ENCODE measurements around the gene HOXA11.

HOXA11 gene

GRCh38 chr7:27185013-27185853 is at the start of gene HOXA11:
Gene HOXA11, minus strand, starts transcription at chr7:27185232. Its CDS starts 88 bp downstream, at chr7:27185144.
- no peak for TF ChIP-seq POLR2A (IDR thresholded peaks at IDR 0.05; ENCODE audit: low read depth, low read length)
- DNase-seq (ENCODE audit: insufficient read length, low spot score) (no peak), FAIRE-seq (no peak)

- DNase-seq (ENCODE audit: insufficient read length, low spot score), result no peak
- no peak for TF ChIP-seq POLR2A (IDR thresholded peaks at IDR 0.05; ENCODE audit: low read depth, low read length)
- no peak for FAIRE-seq
Observed at GRCh38 chr7:27229448-27229847, 44.4 kb upstream of the HOXA11 start.

GRCh38 chr7:27224983-27225934 is 40.2 kb upstream of the HOXA11 start:
- DNase-seq (ENCODE audit: insufficient read length, low spot score) (no peak), FAIRE-seq (no peak)
- no peak for TF ChIP-seq POLR2A (IDR thresholded peaks at IDR 0.05; ENCODE audit: low read depth, low read length)

GRCh38 chr7:27223941-27224575 is 39.0 kb upstream of the HOXA11 start:
- FAIRE-seq, result no peak
- no peak for TF ChIP-seq POLR2A (IDR thresholded peaks at IDR 0.05; ENCODE audit: low read depth, low read length)
- no peak for DNase-seq (ENCODE audit: insufficient read length, low spot score)

- FAIRE-seq, result peak; percentile 36
- TF ChIP-seq POLR2A (IDR thresholded peaks at IDR 0.05; ENCODE audit: low read depth, low read length), result no peak
- peak; percentile 67 for DNase-seq (ENCODE audit: insufficient read length, low spot score)
Observed at GRCh38 chr7:27221201-27221797, 36.3 kb upstream of the HOXA11 start.

- FAIRE-seq (no peak), DNase-seq (ENCODE audit: insufficient read length, low spot score) (no peak)
- TF ChIP-seq POLR2A (IDR thresholded peaks at IDR 0.05; ENCODE audit: low read depth, low read length), result no peak
Observed at GRCh38 chr7:27220440-27220955, 35.5 kb upstream of the HOXA11 start.

- FAIRE-seq (no peak), DNase-seq (ENCODE audit: insufficient read length, low spot score) (no peak)
- TF ChIP-seq POLR2A (IDR thresholded peaks at IDR 0.05; ENCODE audit: low read depth, low read length), result no peak
Observed at GRCh38 chr7:27219821-27220220, 34.8 kb upstream of the HOXA11 start.

- no peak for TF ChIP-seq POLR2A (IDR thresholded peaks at IDR 0.05; ENCODE audit: low read depth, low read length)
- FAIRE-seq, result no peak
- no peak for DNase-seq (ENCODE audit: insufficient read length, low spot score)
Observed at GRCh38 chr7:27217951-27218350, 32.9 kb upstream of the HOXA11 start.

- TF ChIP-seq POLR2A (IDR thresholded peaks at IDR 0.05; ENCODE audit: low read depth, low read length), result no peak
- DNase-seq (ENCODE audit: insufficient read length, low spot score), result no peak
- FAIRE-seq, result no peak
Observed at GRCh38 chr7:27215356-27215755, 30.3 kb upstream of the HOXA11 start.

- FAIRE-seq, result no peak
Observed at GRCh38 chr7:27214239-27214950, 29.4 kb upstream of the HOXA11 start.

GRCh38 chr7:27213433-27214238 is 28.6 kb upstream of the HOXA11 start:
- FAIRE-seq, result no peak
- DNase-seq (ENCODE audit: insufficient read length, low spot score), result no peak
- TF ChIP-seq POLR2A (IDR thresholded peaks at IDR 0.05; ENCODE audit: low read depth, low read length), result no peak

More at GRCh38 chr7:27214239-27214950, 29.4 kb upstream of the HOXA11 start:
- DNase-seq (ENCODE audit: insufficient read length, low spot score), result no peak
- no peak for TF ChIP-seq POLR2A (IDR thresholded peaks at IDR 0.05; ENCODE audit: low read depth, low read length)

Data from H54 (cell line).